Peyer's patch (tissue), 4 donors: ENCODE measurements around the gene POLR2L. TPM values are rescaled to one million over a fixed set of nuclear protein-coding genes. Genes with fewer than 3 reads are reported as not detected.

Source experiments
- DNase-seq, 3 donors: peaks; one replicate each; pipeline ENCODE4 v3.0.0-alpha.2; 2017 to 2019
- H3K27ac ChIP-seq, 4 donors: fragments of 200-600 bp; sonication (generic); one replicate each; pipeline ENCODE4 v1.5.1; 2016 to 2019
- H3K27me3 ChIP-seq, 2 donors: fragments of 200-600 bp; sonication (generic); one replicate each; pipeline ENCODE4 v1.5.1; 2019
- H3K36me3 ChIP-seq, 3 donors: fragments of 200-600 bp; sonication (generic); one replicate each; pipeline ENCODE4 v1.5.1; 2016 to 2019
- H3K4me1 ChIP-seq, 4 donors: fragments of 200-600 bp; sonication (generic); one replicate each; pipeline ENCODE4 v1.5.1; 2016 to 2019
- H3K4me3 ChIP-seq, 4 donors: fragments of 200-600 bp; sonication (generic); 1 replicate in 3 of 4; 2 replicates in 1 of 4; pipeline ENCODE4 v1.5.1; 2016 to 2019; ENCODE audit warnings: mild to moderate bottlenecking in 1 of 4
- H3K9me3 ChIP-seq, 4 donors: fragments of 200-600 bp; sonication (generic); one replicate each; pipeline ENCODE4 v1.5.1; 2016 to 2019; ENCODE audit warnings: mild to moderate bottlenecking in 1 of 4
- POLR2A ChIP-seq, 2 donors: fragments of 450-650 bp; IDR thresholded peaks; one replicate each; pipeline ENCODE4 v1.5.1; 2017; ENCODE audit warnings: antibody characterized with exemption in 2 of 2, mild to moderate bottlenecking in 2 of 2, moderate library complexity in 2 of 2
- total RNA-seq, 4 donors: library from RNA; depleted of rRNA; stranded (reverse); fragments of >200 nt; gene quantifications; one replicate each; pipeline ENCODE4 v1.1.0, GENCODE V29; 2016
- TF ChIP-seq, protein P1 (sequence below), 6 experiments: fragments of 450-650 bp in 4 of 6; fragments of 200-600 bp in 2 of 6; sonication (generic) in 1 of 6; IDR thresholded peaks; one replicate each; pipeline ENCODE4 v1.5.1; 2017 to 2019; ENCODE audit warnings: antibody characterized with exemption in 6 of 6, mild to moderate bottlenecking in 3 of 6, moderate library complexity in 1 of 6

Gene POLR2L
- total RNA-seq, 4 donors from 2014 or later = 37.8 to 67.1 (median 44.8) TPM

DNA sequence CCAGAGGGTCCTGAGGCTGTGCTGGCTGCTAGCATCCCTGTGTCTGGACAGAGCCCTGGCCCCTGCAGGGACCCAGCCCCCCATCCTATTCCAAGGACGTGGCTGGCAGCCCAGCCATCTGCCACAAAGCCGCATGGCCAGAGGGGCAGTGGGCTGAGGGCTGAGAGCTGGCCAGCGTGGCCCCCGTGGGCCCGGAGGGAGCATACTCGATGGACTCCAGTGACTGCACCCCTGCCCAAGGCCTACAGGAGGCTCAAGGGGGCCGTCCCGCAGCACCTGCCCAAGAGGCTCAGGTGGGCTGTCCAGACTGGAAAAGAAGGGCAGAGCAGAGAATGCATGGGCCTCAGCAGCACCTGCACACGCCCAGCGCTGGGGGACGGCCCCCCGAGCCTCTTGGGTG is 13.5 kb upstream of the POLR2L start:
- H3K27me3 ChIP-seq = no peaks in the 10 kb centered on the region

DNA sequence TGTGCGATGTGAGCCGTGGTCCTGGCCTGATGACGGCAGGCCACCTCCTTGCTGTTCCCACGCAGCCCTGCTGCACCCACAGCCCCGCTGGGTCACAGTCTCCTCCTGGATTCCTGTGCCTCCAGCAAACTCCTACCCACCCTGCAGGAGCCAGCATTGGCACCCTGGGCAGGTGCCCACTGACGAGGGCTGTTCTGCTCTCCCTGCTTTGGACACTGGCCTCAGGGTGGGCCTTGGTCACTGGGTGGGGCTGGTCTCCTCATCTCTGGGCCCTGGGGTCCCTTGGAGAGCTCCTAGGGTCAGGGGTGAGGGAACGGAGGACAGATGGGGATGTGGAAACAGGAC is 13.0 kb upstream of the POLR2L start:
- Histone ChIP-seq H3K36me3 (no peaks in the 10 kb centered on the region), H3K27me3 (no peaks in the 10 kb centered on the region), H3K9me3 (no peaks in the 10 kb centered on the region), H3K4me3 (no peak overlapping the region), H3K4me1 (peaks cover 0 to 27% (median 0%) of the 10 kb centered on the region in 4 donors), H3K27ac (no peak overlapping the region)
- no peak for DNase-seq
- no peak for TF ChIP-seq POLR2A (IDR thresholded peaks at IDR 0.05)
- TF ChIP-seq, protein P1, sequence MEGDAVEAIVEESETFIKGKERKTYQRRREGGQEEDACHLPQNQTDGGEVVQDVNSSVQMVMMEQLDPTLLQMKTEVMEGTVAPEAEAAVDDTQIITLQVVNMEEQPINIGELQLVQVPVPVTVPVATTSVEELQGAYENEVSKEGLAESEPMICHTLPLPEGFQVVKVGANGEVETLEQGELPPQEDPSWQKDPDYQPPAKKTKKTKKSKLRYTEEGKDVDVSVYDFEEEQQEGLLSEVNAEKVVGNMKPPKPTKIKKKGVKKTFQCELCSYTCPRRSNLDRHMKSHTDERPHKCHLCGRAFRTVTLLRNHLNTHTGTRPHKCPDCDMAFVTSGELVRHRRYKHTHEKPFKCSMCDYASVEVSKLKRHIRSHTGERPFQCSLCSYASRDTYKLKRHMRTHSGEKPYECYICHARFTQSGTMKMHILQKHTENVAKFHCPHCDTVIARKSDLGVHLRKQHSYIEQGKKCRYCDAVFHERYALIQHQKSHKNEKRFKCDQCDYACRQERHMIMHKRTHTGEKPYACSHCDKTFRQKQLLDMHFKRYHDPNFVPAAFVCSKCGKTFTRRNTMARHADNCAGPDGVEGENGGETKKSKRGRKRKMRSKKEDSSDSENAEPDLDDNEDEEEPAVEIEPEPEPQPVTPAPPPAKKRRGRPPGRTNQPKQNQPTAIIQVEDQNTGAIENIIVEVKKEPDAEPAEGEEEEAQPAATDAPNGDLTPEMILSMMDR (IDR thresholded peaks at IDR 0.05) = no peak

More for the DNA sequence above, 13.5 kb upstream of the POLR2L start:
- Histone ChIP-seq H3K4me3 (no peak overlapping the region), H3K9me3 (no peaks in the 10 kb centered on the region), H3K36me3 (no peaks in the 10 kb centered on the region), H3K4me1 (peaks cover 0 to 24% (median 0%) of the 10 kb centered on the region in 4 donors), H3K27ac (no peak overlapping the region)
- no peak for DNase-seq
- TF ChIP-seq, protein P1 (IDR thresholded peaks at IDR 0.05) = no peak
- TF ChIP-seq POLR2A (IDR thresholded peaks at IDR 0.05) = no peak

DNA sequence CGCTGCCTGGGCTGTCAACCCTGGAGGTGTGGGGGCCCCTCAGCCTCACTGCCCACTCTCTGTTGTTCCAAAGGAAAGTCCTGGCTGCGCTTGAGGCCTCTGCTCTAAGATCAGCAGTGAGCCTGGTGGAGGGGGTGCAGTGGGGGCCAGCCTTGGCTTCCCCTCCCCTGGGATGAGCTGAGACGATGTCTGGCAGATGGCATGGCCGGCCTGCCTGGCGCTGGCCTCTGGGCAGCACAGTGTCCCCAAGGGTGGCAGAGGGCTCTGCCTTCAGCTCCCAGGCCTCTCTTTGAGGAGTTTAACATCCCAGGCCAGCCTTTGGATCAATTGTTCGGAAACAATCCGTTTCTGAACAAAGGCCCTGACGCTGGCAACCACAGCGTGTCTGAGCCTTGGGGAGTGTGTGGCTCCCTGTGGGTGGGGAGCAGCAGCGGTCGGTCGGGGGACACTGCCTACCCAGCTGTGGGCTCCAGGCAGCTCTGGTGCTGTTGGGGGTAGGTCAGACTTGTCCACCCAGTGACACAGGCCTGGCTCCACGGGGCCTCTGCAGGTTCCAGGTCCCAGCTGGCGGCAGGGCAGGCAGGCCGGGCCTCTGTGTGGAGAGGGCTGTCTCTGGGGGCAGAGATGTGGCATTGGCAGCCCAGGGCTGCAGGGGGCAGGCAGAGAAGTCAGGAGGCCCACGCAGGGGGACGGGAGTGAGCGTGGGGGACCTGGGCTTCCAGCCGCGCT is 12.4 kb upstream of the POLR2L start:
- H3K9me3 ChIP-seq = no peaks in the 10 kb centered on the region
- TF ChIP-seq, protein P1 (IDR thresholded peaks at IDR 0.05) = no peak
- no peak for TF ChIP-seq POLR2A (IDR thresholded peaks at IDR 0.05)

DNA sequence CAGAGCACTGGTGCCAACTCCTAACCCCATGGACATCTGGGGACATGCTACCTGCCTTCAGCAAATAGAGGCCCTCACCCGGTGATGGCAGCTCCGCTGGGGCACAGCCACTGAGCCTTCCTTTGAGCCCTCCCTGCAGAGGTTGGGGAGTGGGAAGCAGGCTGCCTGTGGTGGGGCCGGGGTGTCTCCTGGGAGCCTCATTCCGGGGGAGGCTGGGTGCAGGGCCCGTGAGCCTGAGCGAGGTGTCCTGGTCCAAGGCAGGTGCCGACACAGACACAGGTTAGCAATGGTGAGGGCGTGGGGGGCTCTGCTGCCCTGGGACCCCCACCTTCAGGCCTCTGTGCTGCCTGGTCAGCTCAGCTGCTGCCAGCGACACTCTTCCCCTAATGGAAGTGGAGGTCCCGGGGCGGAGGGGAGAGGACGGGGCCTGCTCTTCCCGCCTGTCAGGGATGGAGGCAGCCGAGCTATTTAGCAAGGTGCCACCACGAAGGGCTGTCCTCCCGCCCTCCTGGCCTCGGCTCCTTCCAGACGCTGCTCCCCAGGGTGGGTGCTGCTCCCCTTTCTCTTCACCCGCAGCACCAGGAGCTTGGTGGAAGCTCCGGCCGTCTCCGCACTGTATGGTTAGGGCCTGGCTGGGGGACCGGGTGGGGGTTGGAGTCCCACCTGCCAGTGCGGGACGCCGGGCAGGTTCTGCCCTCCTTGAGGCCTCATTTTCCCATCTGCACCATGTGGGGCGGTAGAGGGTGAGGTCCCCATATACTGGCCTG is 11.5 kb upstream of the POLR2L start:
- Histone ChIP-seq H3K4me1 (peaks cover 0 to 25% (median 8%) of the 10 kb centered on the region in 4 donors), H3K4me3 (no peak overlapping the region), H3K36me3 (no peaks in the 10 kb centered on the region), H3K27me3 (peaks cover 0 to 6% of the 10 kb centered on the region in 2 donors), H3K9me3 (no peaks in the 10 kb centered on the region), H3K27ac (no peak overlapping the region)
- TF ChIP-seq, protein P1 (IDR thresholded peaks at IDR 0.05) = no peak
- no peak for TF ChIP-seq POLR2A (IDR thresholded peaks at IDR 0.05)
- no peak for DNase-seq

More for the DNA sequence above, 12.4 kb upstream of the POLR2L start:
- no peak overlapping the region for H3K4me3 ChIP-seq
- H3K27ac ChIP-seq = no peak overlapping the region
- H3K27me3 ChIP-seq = no peaks in the 10 kb centered on the region
- H3K4me1 ChIP-seq = peaks cover 0 to 27% (median 2%) of the 10 kb centered on the region in 4 donors
- no peaks in the 10 kb centered on the region for H3K36me3 ChIP-seq
- DNase-seq = no peak

DNA sequence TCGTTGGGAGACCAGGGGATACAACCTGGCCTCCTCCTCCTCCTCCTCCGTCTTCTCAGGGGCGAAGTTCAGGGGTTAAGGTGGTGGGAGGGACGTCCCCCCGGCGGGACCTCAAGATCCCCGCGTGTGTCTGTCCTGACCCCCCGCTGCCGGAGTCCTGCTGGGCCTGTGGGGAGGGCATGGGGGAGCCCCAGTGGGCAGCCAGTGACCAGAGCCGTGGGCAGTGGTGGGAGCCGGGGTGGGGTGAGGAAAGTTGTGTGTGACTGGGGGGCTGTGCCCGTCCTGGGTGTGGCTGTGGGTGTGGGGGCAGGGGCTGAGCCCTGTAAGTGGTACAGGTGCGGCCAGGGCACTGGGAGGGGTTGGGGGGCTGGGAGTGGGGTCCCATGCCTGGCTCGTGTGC is 10.4 kb upstream of the POLR2L start:
- Histone ChIP-seq H3K27ac (no peak overlapping the region), H3K4me3 (no peak overlapping the region), H3K27me3 (peaks cover 0 to 10% of the 10 kb centered on the region in 2 donors), H3K9me3 (no peaks in the 10 kb centered on the region), H3K4me1 (peaks cover 0 to 34% (median 15%) of the 10 kb centered on the region in 4 donors), H3K36me3 (no peaks in the 10 kb centered on the region)
- no peak for DNase-seq
- TF ChIP-seq, protein P1 (IDR thresholded peaks at IDR 0.05) = no peak
- TF ChIP-seq POLR2A (IDR thresholded peaks at IDR 0.05) = no peak
